ENCODE results near the gene ANKH.
"Not testable (repeated sequence)": the region's sequence is repeated elsewhere in the genome, so short reads cannot be mapped to it uniquely, and the experiment has no call there.

ANKH gene

GRCh38 chr5:14871214-14872069 is at the start of gene ANKH:
Gene ANKH (minus strand): TSS chr5:14871778. CDS start chr5:14871447, 331 bp downstream.
- peak; percentile 52 for DNase-seq

GRCh38 chr5:14920121-14920520 is 48.5 kb upstream of the ANKH start:
- DNase-seq, result no peak

GRCh38 chr5:14919106-14919505 is 47.5 kb upstream of the ANKH start:
- not testable (repeated sequence) for DNase-seq

- no peak for DNase-seq
Observed at GRCh38 chr5:14917719-14918118, 46.1 kb upstream of the ANKH start.

- no peak for DNase-seq
Observed at GRCh38 chr5:14915291-14915952, 43.8 kb upstream of the ANKH start.

GRCh38 chr5:14914623-14915260 is 43.2 kb upstream of the ANKH start:
- DNase-seq, result no peak

GRCh38 chr5:14914193-14914592 is 42.6 kb upstream of the ANKH start:
- no peak for DNase-seq

- no peak for DNase-seq
Observed at GRCh38 chr5:14913096-14913495, 41.5 kb upstream of the ANKH start.

- DNase-seq, result no peak
Observed at GRCh38 chr5:14912206-14912605, 40.6 kb upstream of the ANKH start.

GRCh38 chr5:14909369-14909768 is 37.8 kb upstream of the ANKH start:
- DNase-seq, result no peak

- no peak for DNase-seq
Observed at GRCh38 chr5:14908172-14908571, 36.6 kb upstream of the ANKH start.

GRCh38 chr5:14906628-14907027 is 35.0 kb upstream of the ANKH start:
- DNase-seq, result no peak

- no peak for DNase-seq
Observed at GRCh38 chr5:14902826-14903560, 31.4 kb upstream of the ANKH start.

GRCh38 chr5:14901462-14902051 is 30.0 kb upstream of the ANKH start:
- DNase-seq, result no peak

- no peak for DNase-seq
Observed at GRCh38 chr5:14900693-14901461, 29.3 kb upstream of the ANKH start.

GRCh38 chr5:14896131-14896530 is 24.6 kb upstream of the ANKH start:
- no peak for DNase-seq

GRCh38 chr5:14895301-14895700 is 23.7 kb upstream of the ANKH start:
- no peak for DNase-seq

GRCh38 chr5:14894748-14895147 is 23.2 kb upstream of the ANKH start:
- DNase-seq, result no peak

- no peak for DNase-seq
Observed at GRCh38 chr5:14893381-14893780, 21.8 kb upstream of the ANKH start.

GRCh38 chr5:14890846-14891245 is 19.3 kb upstream of the ANKH start:
- DNase-seq, result no peak

- DNase-seq, result no peak
Observed at GRCh38 chr5:14884062-14884612, 12.6 kb upstream of the ANKH start.
